ENCODE data around the gene ATP10B.
"Not testable (repeated sequence)": the region's sequence is repeated elsewhere in the genome, so short reads cannot be mapped to it uniquely, and the experiment has no call there.

The ATP10B gene, protein sequence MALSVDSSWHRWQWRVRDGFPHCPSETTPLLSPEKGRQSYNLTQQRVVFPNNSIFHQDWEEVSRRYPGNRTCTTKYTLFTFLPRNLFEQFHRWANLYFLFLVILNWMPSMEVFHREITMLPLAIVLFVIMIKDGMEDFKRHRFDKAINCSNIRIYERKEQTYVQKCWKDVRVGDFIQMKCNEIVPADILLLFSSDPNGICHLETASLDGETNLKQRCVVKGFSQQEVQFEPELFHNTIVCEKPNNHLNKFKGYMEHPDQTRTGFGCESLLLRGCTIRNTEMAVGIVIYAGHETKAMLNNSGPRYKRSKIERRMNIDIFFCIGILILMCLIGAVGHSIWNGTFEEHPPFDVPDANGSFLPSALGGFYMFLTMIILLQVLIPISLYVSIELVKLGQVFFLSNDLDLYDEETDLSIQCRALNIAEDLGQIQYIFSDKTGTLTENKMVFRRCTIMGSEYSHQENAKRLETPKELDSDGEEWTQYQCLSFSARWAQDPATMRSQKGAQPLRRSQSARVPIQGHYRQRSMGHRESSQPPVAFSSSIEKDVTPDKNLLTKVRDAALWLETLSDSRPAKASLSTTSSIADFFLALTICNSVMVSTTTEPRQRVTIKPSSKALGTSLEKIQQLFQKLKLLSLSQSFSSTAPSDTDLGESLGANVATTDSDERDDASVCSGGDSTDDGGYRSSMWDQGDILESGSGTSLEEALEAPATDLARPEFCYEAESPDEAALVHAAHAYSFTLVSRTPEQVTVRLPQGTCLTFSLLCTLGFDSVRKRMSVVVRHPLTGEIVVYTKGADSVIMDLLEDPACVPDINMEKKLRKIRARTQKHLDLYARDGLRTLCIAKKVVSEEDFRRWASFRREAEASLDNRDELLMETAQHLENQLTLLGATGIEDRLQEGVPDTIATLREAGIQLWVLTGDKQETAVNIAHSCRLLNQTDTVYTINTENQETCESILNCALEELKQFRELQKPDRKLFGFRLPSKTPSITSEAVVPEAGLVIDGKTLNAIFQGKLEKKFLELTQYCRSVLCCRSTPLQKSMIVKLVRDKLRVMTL (N-terminal part only)

GRCh38 chr5:160852049-160852448 lies at the start of gene ATP10B:
ATP10B (minus strand) TSS chr5:160852211; CDS start chr5:160688074, 164,137 bp downstream.
- DNase-seq (ENCODE audit: low read depth in 3 of 3): no peak

DNA sequence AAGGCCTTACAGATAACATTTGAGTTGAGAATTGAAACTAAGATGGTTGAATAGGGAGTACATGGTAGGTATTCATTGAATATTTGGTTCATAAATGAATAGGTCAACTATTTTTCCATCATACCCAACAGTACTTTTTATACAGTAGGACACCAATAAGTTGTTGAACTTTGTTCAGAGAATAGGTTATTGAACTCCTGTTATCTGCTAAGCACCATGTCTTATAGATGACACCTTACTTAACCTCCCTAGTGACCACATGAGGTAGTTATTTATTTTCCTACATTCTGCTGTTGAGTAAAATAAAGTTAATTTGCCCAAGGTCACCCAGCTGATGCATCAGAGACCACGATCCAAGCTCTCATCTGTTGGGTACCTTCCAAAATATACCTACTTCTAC lies 49.6 kb upstream of the ATP10B start:
- DNase-seq (ENCODE audit: low read depth in 3 of 3): no peak

DNA sequence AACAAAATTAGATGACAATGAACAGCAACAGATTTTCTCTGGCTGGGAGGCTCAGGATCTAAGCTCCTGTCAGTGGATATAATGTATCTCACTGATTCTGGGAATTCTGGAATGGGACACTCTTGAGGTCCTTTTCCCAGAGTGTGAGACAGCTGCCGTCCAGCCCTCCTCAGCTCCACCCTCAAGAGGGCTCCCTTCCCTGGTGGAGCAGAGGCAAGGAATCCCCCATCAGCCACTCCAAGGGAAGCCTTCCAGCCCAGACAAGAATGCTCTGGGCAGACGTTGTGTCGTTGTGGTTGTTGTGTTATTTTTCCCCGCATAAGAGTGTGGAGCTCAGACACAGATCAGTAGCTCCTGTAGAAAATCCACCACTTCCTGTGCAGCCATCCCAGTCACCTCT lies 47.7 kb upstream of the ATP10B start:
- no peak for DNase-seq (ENCODE audit: low read depth in 3 of 3)

DNA sequence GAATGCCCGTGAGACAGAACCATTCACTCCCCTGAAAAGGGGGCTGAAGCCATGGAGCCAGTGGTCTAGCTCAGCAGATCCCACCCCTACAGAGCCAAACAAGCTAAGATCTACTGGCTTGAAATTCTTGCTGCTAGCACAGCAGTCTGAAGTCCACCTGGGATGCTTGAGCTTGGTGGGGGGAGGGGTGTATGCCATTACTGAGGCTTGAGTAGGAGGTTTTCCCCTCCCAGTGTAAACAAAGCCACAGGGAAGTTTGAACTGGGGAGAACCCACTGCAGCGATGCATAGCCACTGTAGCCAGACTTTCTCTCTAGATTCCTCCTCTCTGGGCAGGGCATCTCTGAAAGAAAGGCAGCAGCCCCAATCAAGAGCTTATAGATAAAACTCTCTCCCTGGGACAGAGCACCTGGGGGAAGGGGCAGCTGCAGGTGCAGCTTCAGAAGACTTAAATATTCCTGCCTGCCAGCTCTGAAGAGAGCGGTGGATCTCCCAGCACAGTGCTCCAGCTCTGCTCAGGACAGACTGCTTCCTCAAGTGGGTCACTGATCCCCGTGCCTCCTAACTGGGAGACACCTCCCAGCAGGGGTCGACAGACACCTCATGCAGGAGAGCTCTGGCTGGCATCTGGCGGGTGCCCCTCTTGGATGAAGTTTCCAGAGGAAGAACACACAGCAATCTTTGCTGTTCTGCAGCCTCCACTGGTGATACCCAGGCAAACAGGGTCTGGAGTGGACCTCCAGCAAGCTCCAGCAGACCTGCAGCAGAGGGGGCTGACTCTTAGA lies 41.4 kb upstream of the ATP10B start:
- not testable (repeated sequence) for DNase-seq (ENCODE audit: low read depth in 3 of 3)

GRCh38 chr5:160887780-160888179 lies 35.8 kb upstream of the ATP10B start:
- DNase-seq (ENCODE audit: low read depth in 3 of 3): no peak

- DNase-seq (ENCODE audit: low read depth in 3 of 3): not testable (repeated sequence)
Measured at GRCh38 chr5:160873560-160874200, 21.7 kb upstream of the ATP10B start.

DNA sequence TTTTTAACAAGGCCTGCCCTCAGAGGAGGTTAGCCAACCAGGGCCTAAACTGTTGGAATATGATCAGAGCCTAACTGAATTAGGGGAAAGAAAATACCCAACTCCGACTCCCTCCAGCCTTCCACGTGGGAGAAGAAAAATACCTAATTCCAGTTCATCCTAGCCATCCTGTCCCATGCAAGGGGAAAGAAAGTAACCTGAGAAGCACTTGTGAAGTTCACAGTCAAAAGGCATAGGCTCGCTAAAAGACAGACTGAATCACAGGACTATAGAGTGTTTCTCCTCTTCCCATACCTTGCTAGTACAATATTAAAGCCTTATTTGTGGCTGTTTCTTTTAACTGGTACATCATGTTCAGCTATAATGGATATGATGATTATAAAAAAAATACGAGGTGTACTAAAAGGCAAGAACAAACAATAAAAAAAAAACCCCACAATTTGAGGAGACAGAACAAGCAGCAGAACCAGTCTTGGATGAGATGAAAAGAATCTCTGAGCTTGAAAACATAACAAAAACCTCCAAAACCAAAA lies 18.0 kb upstream of the ATP10B start:
- DNase-seq (ENCODE audit: low read depth in 3 of 3): no peak

GRCh38 chr5:160867976-160868375 lies 16.0 kb upstream of the ATP10B start:
- no peak for DNase-seq (ENCODE audit: low read depth in 3 of 3)

- no peak for DNase-seq (ENCODE audit: low read depth in 3 of 3)
Measured at GRCh38 chr5:160851451-160851850, 560 bp downstream of the ATP10B start.

GRCh38 chr5:160850421-160850820 lies 1.6 kb downstream of the ATP10B start:
- no peak for DNase-seq (ENCODE audit: low read depth in 3 of 3)

- no peak for DNase-seq (ENCODE audit: low read depth in 3 of 3)
Measured at GRCh38 chr5:160847526-160848085, 4.4 kb downstream of the ATP10B start.

- DNase-seq (ENCODE audit: low read depth in 3 of 3): no peak
Measured at GRCh38 chr5:160846642-160847041, 5.4 kb downstream of the ATP10B start.

DNA sequence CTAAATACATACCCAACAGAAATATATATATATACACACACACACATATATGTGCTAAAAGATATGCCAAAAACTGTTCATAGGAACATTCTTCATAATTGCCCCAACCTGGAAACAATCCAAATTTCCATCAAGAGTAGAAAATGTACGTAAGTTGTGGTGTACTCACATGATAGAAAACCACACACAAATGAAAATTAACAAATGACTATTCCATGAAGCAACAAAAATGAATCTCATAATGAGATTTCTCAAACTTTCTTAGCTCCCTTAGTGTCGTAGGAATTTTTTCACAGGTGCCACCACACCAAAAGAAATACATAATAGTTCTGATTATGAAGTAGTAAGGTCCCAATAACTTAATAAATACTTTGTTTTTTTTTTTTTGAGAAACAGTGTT lies 7.8 kb downstream of the ATP10B start:
- DNase-seq (ENCODE audit: low read depth in 3 of 3): no peak

GRCh38 chr5:160843240-160843639 lies 8.8 kb downstream of the ATP10B start:
- DNase-seq (ENCODE audit: low read depth in 3 of 3): no peak

- no peak for DNase-seq (ENCODE audit: low read depth in 3 of 3)
Measured at GRCh38 chr5:160837749-160838593, 14.0 kb downstream of the ATP10B start.

DNA sequence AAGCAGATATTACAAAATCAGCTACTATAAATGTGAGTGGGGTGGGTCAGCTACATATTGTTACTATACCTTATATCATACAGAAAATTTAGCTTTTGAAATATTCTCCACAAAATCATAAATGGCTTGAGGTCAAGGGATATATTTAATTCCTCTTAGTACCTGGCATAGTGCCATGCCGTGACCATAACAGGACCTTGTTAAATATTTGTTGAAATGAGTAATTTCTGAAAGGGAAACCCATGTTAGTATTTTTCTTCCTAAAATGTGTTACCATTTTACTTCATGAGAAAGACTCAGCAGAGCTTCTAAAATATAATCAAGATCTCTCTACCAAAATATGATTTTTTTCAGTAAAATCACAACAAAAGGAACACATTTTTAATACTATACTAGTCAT lies 14.8 kb downstream of the ATP10B start:
- no peak for DNase-seq (ENCODE audit: low read depth in 3 of 3)

GRCh38 chr5:160835818-160836528 lies 16.0 kb downstream of the ATP10B start:
- DNase-seq (ENCODE audit: low read depth in 3 of 3): no peak

- no peak for DNase-seq (ENCODE audit: low read depth in 3 of 3)
Measured at GRCh38 chr5:160835376-160835775, 16.6 kb downstream of the ATP10B start.

DNA sequence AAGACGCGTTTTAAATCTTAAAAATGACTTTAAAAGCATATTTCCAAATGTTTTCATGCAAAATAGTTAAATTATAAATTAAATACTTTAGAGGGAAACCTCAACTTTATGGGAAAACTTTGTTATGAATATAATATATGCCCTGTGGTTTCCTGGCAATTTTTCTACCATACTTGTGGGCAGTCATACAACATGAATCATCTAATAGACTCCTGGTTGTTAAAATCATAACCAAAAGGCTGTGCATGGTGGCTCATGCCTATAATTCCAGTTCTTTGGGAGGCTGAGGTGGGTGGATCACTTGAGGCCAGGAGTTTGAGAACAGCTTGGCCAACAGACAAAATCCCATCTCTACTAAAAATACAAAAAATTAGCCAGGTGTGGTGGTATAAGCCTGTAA lies 18.2 kb downstream of the ATP10B start:
- no peak for DNase-seq (ENCODE audit: low read depth in 3 of 3)
